ENCODE data around the gene PLCL1.
A peak's percentile ranks its signal among the peaks of the same experiment; 100 is the strongest.

Gene PLCL1

DNA sequence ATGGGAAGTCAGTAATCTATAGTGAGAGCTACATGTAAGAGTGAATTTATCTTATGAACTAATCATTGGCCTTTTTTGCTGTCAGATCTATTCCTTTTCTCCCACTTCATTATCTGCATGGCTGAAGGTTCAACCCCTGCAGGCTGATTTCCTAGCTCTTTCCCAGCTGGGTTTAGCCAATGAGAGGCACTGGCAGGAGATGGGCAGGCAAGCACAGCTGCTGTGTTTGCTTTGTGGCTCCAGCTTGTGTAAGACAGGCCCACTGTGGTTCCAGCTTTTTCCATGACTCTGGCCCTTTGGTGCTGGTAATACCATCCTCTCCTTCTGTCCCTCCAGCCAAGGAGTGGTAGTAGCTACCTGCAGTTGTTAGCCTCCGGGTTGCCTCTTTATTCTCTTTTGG, 248.8 kb downstream of the PLCL1 start:
- Histone ChIP-seq H3K79me2 (ENCODE audit: insufficient read depth, low read length) (no peaks in the 10 kb centered on the region), H3K4me2 (ENCODE audit: low read length) (no peak overlapping the region), H3K9me3 (ENCODE audit: low read length) (no peaks in the 10 kb centered on the region), H3K4me1 (ENCODE audit: insufficient read depth, low read length, severe bottlenecking) (no peaks in the 10 kb centered on the region), H3F3A (ENCODE audit: insufficient read depth, low read length) (no peaks in the 10 kb centered on the region), H2AFZ (ENCODE audit: low read length) (no peak overlapping the region), H3K4me3 (ENCODE audit: low read depth, low read length, poor library complexity, severe bottlenecking) (no peak overlapping the region), H4K20me1 (ENCODE audit: insufficient read depth, low read length) (no peaks in the 10 kb centered on the region; the same call in 1 of the 2 replicates), H3K9ac (ENCODE audit: low read length) (no peak overlapping the region), H3K9me2 (ENCODE audit: low read depth, low read length) (no peaks in the 10 kb centered on the region), H3K27ac (ENCODE audit: low read depth, low read length, poor library complexity, severe bottlenecking) (no peak overlapping the region), H3K36me3 (ENCODE audit: insufficient read depth, low read length) (no peaks in the 10 kb centered on the region), H3K27me3 (ENCODE audit: insufficient read depth, low read length) (no peaks in the 10 kb centered on the region)
- TF ChIP-seq, protein P1, sequence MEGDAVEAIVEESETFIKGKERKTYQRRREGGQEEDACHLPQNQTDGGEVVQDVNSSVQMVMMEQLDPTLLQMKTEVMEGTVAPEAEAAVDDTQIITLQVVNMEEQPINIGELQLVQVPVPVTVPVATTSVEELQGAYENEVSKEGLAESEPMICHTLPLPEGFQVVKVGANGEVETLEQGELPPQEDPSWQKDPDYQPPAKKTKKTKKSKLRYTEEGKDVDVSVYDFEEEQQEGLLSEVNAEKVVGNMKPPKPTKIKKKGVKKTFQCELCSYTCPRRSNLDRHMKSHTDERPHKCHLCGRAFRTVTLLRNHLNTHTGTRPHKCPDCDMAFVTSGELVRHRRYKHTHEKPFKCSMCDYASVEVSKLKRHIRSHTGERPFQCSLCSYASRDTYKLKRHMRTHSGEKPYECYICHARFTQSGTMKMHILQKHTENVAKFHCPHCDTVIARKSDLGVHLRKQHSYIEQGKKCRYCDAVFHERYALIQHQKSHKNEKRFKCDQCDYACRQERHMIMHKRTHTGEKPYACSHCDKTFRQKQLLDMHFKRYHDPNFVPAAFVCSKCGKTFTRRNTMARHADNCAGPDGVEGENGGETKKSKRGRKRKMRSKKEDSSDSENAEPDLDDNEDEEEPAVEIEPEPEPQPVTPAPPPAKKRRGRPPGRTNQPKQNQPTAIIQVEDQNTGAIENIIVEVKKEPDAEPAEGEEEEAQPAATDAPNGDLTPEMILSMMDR (IDR thresholded peaks at IDR 0.05; ENCODE audit: low read length), result no peak

DNA sequence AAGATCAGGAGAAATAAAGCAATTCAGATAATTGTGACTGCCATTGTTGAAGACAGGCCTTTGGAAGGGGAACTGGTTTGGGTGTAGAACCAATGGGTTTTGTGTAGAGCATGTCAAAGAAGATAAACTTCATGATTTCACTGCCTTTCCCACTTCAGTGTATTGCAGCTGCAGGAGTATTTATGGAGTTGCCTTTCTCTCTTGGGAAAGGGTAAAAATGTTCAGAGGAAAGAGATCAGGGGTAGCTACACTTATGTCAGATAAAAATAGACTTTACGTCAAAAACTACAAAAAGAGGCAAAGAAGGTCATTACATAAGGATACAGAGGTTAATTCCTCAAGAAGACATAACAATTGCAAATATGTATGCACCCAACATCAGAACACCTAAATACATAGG, 249.4 kb downstream of the PLCL1 start:
- Histone ChIP-seq H3K9me2 (ENCODE audit: low read depth, low read length) (no peaks in the 10 kb centered on the region), H3K4me3 (ENCODE audit: low read depth, low read length, poor library complexity, severe bottlenecking) (no peak overlapping the region), H3K79me2 (ENCODE audit: insufficient read depth, low read length) (no peaks in the 10 kb centered on the region), H3K27me3 (ENCODE audit: insufficient read depth, low read length) (no peaks in the 10 kb centered on the region), H3K4me2 (ENCODE audit: low read length) (no peak overlapping the region), H3K27ac (ENCODE audit: low read depth, low read length, poor library complexity, severe bottlenecking) (no peak overlapping the region), H3K9ac (ENCODE audit: low read length) (no peak overlapping the region), H4K20me1 (ENCODE audit: insufficient read depth, low read length) (no peaks in the 10 kb centered on the region; the same call in 1 of the 2 replicates), H3K4me1 (ENCODE audit: insufficient read depth, low read length, severe bottlenecking) (no peaks in the 10 kb centered on the region), H3K36me3 (ENCODE audit: insufficient read depth, low read length) (no peaks in the 10 kb centered on the region), H3K9me3 (ENCODE audit: low read length) (no peaks in the 10 kb centered on the region), H2AFZ (ENCODE audit: low read length) (no peak overlapping the region), H3F3A (ENCODE audit: insufficient read depth, low read length) (no peaks in the 10 kb centered on the region)
- TF ChIP-seq, protein P1 (IDR thresholded peaks at IDR 0.05; ENCODE audit: low read length), result no peak
- no peak for TF ChIP-seq EZH2 (IDR thresholded peaks at IDR 0.05; ENCODE audit: borderline replicate concordance, low read length)

DNA sequence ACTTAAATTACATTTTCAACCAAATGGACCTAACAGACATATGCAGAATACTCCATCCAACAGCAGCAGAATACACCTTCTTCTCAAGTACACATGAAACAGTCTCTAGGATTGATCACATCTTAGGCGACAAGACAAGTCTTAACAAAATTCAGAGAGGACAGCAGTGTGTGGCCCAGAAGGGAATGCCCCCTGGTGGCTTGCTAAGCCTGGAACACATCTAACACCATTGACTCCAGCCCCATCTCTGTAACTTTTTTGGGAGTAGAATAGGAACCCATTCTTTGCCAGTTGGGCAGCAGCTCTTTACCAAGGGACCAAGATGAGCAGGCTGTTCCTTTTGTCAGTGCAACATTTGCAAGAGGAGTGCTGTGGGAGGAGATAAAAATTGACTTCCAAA, 249.9 kb downstream of the PLCL1 start:
- Histone ChIP-seq H3K27me3 (ENCODE audit: insufficient read depth, low read length) (no peaks in the 10 kb centered on the region), H3K36me3 (ENCODE audit: insufficient read depth, low read length) (no peaks in the 10 kb centered on the region), H3F3A (ENCODE audit: insufficient read depth, low read length) (no peaks in the 10 kb centered on the region), H3K9me2 (ENCODE audit: low read depth, low read length) (no peaks in the 10 kb centered on the region), H3K79me2 (ENCODE audit: insufficient read depth, low read length) (no peaks in the 10 kb centered on the region), H2AFZ (ENCODE audit: low read length) (no peak overlapping the region), H3K4me1 (ENCODE audit: insufficient read depth, low read length, severe bottlenecking) (no peaks in the 10 kb centered on the region), H4K20me1 (ENCODE audit: insufficient read depth, low read length) (no peaks in the 10 kb centered on the region; the same call in 1 of the 2 replicates), H3K9me3 (ENCODE audit: low read length) (no peaks in the 10 kb centered on the region), H3K4me2 (ENCODE audit: low read length) (no peak overlapping the region), H3K27ac (ENCODE audit: low read depth, low read length, poor library complexity, severe bottlenecking) (no peak overlapping the region), H3K4me3 (ENCODE audit: low read depth, low read length, poor library complexity, severe bottlenecking) (no peak overlapping the region), H3K9ac (ENCODE audit: low read length) (no peak overlapping the region)
- TF ChIP-seq EZH2 (IDR thresholded peaks at IDR 0.05; ENCODE audit: borderline replicate concordance, low read length), result no peak
- TF ChIP-seq, protein P1 (IDR thresholded peaks at IDR 0.05; ENCODE audit: low read length), result peak; percentile 40; the same call in 1 of the 2 replicates
